ENCODE data around the gene FOXL1.

DNA sequence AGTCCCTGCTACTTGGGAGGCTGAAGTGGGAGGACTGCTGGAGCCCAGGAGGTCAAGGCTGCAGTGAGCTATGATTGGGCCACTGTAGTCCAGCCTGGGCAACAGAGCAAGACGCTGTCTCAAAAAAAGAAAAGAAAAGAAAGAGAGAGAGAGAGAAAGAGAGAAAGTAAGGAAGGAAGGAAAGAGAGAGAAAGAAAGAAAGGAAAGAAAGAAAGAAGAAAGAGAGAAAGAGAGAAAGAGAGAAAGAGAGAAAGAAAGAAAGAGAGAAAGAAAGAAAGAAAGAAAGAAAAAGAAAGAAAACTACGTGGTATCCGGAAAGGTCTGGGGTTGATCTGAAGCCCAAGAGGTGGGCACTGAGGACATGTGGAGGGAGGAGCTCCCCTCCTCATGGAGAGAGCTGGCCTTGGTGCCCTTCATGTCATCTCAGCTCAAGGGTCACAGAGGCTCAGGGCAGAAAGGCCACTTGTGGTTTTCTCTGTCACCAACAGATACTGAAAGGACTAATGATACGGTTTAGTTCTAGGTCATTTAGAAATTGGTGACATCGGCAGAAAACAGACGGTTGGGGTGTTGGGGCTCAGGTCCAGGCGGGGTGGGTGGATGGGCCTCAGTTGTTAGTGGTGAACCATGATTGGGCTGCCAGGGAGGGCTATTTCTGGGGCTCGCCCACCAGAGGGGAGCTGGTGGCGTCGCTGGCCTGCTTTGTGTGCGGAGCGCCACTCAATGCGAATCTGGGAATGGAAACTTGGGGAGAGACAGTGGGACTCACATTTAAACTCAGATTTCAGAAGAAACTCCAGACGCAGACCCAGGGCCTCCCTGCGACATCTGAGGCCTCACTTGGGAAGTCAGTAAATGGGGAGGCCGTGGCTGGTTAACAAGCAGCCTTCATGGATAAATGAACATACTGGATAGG lies 44.6 kb downstream of the FOXL1 start:
- TF ChIP-seq, protein P1, sequence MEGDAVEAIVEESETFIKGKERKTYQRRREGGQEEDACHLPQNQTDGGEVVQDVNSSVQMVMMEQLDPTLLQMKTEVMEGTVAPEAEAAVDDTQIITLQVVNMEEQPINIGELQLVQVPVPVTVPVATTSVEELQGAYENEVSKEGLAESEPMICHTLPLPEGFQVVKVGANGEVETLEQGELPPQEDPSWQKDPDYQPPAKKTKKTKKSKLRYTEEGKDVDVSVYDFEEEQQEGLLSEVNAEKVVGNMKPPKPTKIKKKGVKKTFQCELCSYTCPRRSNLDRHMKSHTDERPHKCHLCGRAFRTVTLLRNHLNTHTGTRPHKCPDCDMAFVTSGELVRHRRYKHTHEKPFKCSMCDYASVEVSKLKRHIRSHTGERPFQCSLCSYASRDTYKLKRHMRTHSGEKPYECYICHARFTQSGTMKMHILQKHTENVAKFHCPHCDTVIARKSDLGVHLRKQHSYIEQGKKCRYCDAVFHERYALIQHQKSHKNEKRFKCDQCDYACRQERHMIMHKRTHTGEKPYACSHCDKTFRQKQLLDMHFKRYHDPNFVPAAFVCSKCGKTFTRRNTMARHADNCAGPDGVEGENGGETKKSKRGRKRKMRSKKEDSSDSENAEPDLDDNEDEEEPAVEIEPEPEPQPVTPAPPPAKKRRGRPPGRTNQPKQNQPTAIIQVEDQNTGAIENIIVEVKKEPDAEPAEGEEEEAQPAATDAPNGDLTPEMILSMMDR (CRISPR knock-in tag; IDR thresholded peaks at IDR 0.05) = no peak
- TF ChIP-seq NFE2 (CRISPR knock-in tag; IDR thresholded peaks at IDR 0.05) (no peak), NR2F1 (CRISPR knock-in tag; IDR thresholded peaks at IDR 0.05) (no peak)
